Measurements from ENCODE around the gene AKT1S1.

AKT1S1 gene

GRCh38 chr19:49880162-49880869, 3.2 kb upstream of the AKT1S1 start:
- Histone ChIP-seq H3K36me3 (ENCODE audit: insufficient read depth, low read length) (peaks cover 15% of the 10 kb centered on the region; the same call in 1 of the 2 replicates), H3K79me2 (ENCODE audit: control insufficient read depth, insufficient read depth, low read length, unreplicated experiment) (peaks cover 10% of the 10 kb centered on the region), H3K27ac (ENCODE audit: low read depth, low read length) (no peak overlapping the region)

DNA sequence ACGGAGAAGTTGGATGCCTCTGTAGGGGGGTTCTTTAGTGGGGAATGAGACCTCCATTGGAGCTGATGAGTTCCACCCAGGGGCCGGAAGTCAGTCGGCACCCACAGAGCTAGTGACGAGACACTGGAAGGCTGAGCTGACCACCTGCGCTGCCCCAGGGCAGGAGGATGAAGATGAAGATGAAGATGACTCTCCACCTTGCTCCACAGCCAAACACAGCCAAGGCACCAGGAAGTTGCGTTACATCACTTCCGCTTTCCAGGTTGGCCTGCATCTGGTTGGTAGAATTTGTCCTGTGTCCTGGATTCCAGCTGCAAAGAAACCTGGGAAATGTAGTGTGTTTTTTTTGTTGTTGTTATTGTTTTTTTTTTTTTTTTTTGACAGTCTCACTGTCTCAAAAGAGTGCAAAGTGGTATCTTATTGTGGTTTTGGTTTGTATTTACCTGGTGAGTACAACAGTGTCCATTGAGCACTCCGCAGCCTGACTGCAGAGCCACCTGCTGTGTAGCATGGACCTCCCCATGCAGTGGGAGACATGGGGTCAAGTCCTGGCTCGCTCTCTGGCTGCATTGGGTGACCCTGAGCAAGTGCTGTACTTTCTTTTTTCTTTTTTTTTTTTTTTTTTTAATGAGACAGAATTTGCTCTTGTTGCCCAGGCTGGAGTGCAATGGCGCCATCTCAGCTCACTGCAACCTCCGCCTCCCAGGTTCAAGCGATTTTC, 2.2 kb upstream of the AKT1S1 start:
- Histone ChIP-seq H3K4me3 (ENCODE audit: low read depth, low read length) (no peak overlapping the region; the same call in 1 of the 2 replicates), H3K4me1 (ENCODE audit: control insufficient read depth, insufficient read depth, low read length, unreplicated experiment) (peaks cover 13% of the 10 kb centered on the region), H3K79me2 (ENCODE audit: control insufficient read depth, insufficient read depth, low read length, unreplicated experiment) (peaks cover 17% of the 10 kb centered on the region), H2AFZ (ENCODE audit: low read length, unreplicated experiment) (no peak overlapping the region), H3K27ac (ENCODE audit: low read depth, low read length) (no peak overlapping the region), H3K27me3 (ENCODE audit: insufficient read depth, low read length) (no peaks in the 10 kb centered on the region), H3K36me3 (ENCODE audit: insufficient read depth, low read length) (peaks cover 15% of the 10 kb centered on the region; the same call in 1 of the 2 replicates)

More at GRCh38 chr19:49880162-49880869, 3.2 kb upstream of the AKT1S1 start:
- Histone ChIP-seq H3K27me3 (ENCODE audit: insufficient read depth, low read length) (no peaks in the 10 kb centered on the region), H3K4me1 (ENCODE audit: control insufficient read depth, insufficient read depth, low read length, unreplicated experiment) (peaks cover 8% of the 10 kb centered on the region), H2AFZ (ENCODE audit: low read length, unreplicated experiment) (no peak overlapping the region), H3K4me3 (ENCODE audit: low read depth, low read length) (no peak overlapping the region)

GRCh38 chr19:49878744-49879070, 1.6 kb upstream of the AKT1S1 start:
- Histone ChIP-seq H3K4me3 (ENCODE audit: low read depth, low read length) (peak overlapping the region; percentile 96), H3K36me3 (ENCODE audit: insufficient read depth, low read length) (peaks cover 15% of the 10 kb centered on the region; the same call in 1 of the 2 replicates), H3K27ac (ENCODE audit: low read depth, low read length) (no peak overlapping the region), H3K27me3 (ENCODE audit: insufficient read depth, low read length) (no peaks in the 10 kb centered on the region), H3K4me1 (ENCODE audit: control insufficient read depth, insufficient read depth, low read length, unreplicated experiment) (peaks cover 13% of the 10 kb centered on the region), H3K79me2 (ENCODE audit: control insufficient read depth, insufficient read depth, low read length, unreplicated experiment) (peaks cover 19% of the 10 kb centered on the region), H2AFZ (ENCODE audit: low read length, unreplicated experiment) (no peak overlapping the region)

DNA sequence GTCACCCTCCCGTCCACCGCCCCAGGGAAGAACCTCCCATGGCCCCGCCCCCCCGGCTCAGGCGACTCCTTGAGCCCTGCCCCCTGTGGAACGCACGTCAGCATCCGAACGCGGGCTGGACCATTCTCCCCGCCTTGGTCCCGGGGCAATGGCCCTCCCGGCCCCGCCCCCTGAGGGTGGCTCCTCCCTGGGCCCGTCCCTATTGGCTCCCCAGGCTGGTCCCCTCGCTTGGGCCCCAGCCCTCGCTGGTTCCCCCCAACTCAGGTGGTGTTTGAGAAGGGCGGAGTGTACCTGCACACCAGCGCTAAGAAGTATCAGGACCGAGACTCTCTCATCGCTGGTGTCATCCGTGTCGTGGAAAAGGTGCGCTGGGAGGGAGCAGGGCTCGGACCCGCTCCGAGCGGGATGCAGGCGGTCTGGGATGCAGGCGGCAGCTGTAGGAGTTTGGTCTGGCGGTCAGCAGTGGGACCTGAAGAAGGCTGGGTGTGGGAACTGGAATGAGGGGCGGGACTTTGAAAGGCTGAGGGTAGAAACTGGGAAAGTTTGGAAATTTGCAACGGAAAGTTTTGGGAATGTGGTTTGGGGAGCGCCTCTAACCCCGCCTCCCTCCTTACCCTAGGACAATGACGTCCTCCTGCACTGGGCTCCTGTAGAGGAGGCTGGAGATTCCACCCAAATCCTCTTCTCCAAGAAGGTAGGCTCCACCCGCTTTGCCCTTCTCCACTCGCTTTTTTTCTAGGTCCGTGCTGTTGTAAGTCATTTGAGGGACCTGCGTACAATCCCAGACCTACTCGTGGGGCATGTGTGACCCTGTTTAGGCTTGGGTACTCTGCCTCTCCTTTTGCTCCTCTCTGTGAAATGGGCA, 956 bp upstream of the AKT1S1 start:
- H3K36me3 ChIP-seq (ENCODE audit: insufficient read depth, low read length): peaks cover 11% of the 10 kb centered on the region; the same call in 1 of the 2 replicates
- H3K4me3 ChIP-seq (ENCODE audit: low read depth, low read length): peak overlapping the region; percentile 96
- peak overlapping the region; percentile 96 for H3K27ac ChIP-seq (ENCODE audit: low read depth, low read length)
- peaks cover 13% of the 10 kb centered on the region for H3K4me1 ChIP-seq (ENCODE audit: control insufficient read depth, insufficient read depth, low read length, unreplicated experiment)
- H2AFZ ChIP-seq (ENCODE audit: low read length, unreplicated experiment): peak overlapping the region; percentile 88
- peaks cover 19% of the 10 kb centered on the region for H3K79me2 ChIP-seq (ENCODE audit: control insufficient read depth, insufficient read depth, low read length, unreplicated experiment)
- no peaks in the 10 kb centered on the region for H3K27me3 ChIP-seq (ENCODE audit: insufficient read depth, low read length)

DNA sequence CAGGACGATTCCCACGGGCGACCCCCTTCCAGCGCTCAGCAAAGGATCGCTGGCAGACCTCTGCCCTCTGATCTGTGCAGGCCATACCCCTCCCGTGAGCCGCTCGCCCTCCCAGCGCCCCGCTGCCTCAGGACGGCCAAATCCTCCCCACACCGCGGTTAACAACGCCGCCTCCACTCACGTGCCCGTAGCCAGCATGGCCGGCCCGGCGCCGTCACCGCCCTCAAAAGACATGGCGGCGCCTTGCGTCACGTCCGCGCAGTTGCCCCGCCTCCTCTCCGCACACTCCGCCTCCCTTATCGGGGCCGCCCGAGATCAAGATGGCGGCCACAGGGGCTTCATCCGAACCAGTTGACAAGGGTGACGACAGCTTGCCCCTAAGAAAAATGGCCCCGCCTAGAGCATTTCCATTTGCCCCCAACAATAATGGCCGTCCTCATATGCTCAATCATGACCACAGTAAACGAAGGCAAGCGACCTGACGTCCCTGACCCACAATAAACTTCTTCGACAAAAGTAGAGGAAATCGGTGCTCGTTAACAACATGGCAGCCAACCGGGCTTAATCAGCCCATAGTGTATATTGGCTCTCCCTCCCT, 634 bp downstream of the AKT1S1 start:
- Histone ChIP-seq H3K27me3 (ENCODE audit: insufficient read depth, low read length) (no peaks in the 10 kb centered on the region), H3K36me3 (ENCODE audit: insufficient read depth, low read length) (no peaks in the 10 kb centered on the region), H3K27ac (ENCODE audit: low read depth, low read length) (peak overlapping the region; percentile 96), H2AFZ (ENCODE audit: low read length, unreplicated experiment) (peak overlapping the region; percentile 75), H3K4me3 (ENCODE audit: low read depth, low read length) (peak overlapping the region; percentile 96), H3K4me1 (ENCODE audit: control insufficient read depth, insufficient read depth, low read length, unreplicated experiment) (peaks cover 13% of the 10 kb centered on the region), H3K79me2 (ENCODE audit: control insufficient read depth, insufficient read depth, low read length, unreplicated experiment) (peaks cover 19% of the 10 kb centered on the region)

DNA sequence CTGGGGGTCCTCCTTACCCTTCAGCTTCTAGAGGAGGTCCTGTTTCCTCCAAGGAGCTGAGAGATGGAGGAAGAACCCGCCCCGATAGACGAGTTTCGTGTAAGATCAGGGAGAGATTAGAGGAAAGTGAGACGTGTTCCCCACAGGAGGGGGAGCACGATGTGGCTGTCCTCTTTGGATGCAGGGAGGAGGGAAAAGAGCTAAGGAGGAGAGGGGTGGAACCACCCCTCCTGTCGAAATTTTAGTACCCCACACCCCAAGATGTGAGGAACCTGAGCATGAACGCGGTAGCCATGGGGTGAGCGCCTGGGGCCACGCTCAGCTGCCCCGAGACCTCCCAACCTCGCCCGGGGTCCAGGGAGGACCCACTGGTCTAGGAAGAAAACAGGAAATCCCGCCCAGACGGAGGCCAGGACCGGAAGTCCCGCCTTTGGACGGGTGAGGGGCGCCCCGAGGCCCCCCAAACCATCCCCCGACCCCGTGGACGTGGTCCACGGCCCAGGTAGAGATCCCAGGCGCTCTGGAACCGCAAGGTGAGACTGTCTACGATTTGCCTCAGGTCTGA, 1.2 kb downstream of the AKT1S1 start:
- peaks cover 13% of the 10 kb centered on the region for H3K4me1 ChIP-seq (ENCODE audit: control insufficient read depth, insufficient read depth, low read length, unreplicated experiment)
- H3K79me2 ChIP-seq (ENCODE audit: control insufficient read depth, insufficient read depth, low read length, unreplicated experiment): peaks cover 19% of the 10 kb centered on the region
- H3K4me3 ChIP-seq (ENCODE audit: low read depth, low read length): peak overlapping the region; percentile 96
- no peaks in the 10 kb centered on the region for H3K27me3 ChIP-seq (ENCODE audit: insufficient read depth, low read length)
- no peak overlapping the region for H2AFZ ChIP-seq (ENCODE audit: low read length, unreplicated experiment)
- H3K27ac ChIP-seq (ENCODE audit: low read depth, low read length): peak overlapping the region; percentile 96
- no peaks in the 10 kb centered on the region for H3K36me3 ChIP-seq (ENCODE audit: insufficient read depth, low read length)

DNA sequence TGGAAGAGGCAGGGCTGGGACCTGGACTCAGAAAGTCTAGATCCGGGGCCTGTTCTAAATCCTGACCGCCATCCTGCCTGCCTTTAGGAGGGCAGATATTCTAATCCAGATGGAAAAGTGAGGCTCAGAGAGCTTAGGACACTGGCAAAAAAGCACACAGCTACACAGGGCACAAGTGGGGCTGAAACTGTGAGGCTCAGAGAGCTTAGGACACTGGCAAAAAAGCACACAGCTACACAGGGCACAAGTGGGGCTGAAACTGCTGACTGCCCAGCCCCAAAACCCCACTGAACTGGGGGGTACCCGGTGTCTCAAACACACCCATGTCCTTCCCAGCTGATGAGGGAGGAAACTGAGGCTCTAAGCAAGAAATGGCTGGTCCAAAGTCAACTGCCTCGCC, 2.0 kb downstream of the AKT1S1 start:
- Histone ChIP-seq H3K36me3 (ENCODE audit: insufficient read depth, low read length) (no peaks in the 10 kb centered on the region), H3K27me3 (ENCODE audit: insufficient read depth, low read length) (no peaks in the 10 kb centered on the region), H3K27ac (ENCODE audit: low read depth, low read length) (peak overlapping the region; percentile 96), H3K4me1 (ENCODE audit: control insufficient read depth, insufficient read depth, low read length, unreplicated experiment) (peaks cover 18% of the 10 kb centered on the region), H2AFZ (ENCODE audit: low read length, unreplicated experiment) (no peak overlapping the region), H3K79me2 (ENCODE audit: control insufficient read depth, insufficient read depth, low read length, unreplicated experiment) (peaks cover 19% of the 10 kb centered on the region), H3K4me3 (ENCODE audit: low read depth, low read length) (peak overlapping the region; percentile 96)

GRCh38 chr19:49874503-49875157, 2.5 kb downstream of the AKT1S1 start:
- Histone ChIP-seq H3K4me1 (ENCODE audit: control insufficient read depth, insufficient read depth, low read length, unreplicated experiment) (peaks cover 20% of the 10 kb centered on the region), H3K27me3 (ENCODE audit: insufficient read depth, low read length) (no peaks in the 10 kb centered on the region), H3K27ac (ENCODE audit: low read depth, low read length) (no peak overlapping the region), H3K79me2 (ENCODE audit: control insufficient read depth, insufficient read depth, low read length, unreplicated experiment) (peaks cover 19% of the 10 kb centered on the region), H2AFZ (ENCODE audit: low read length, unreplicated experiment) (no peak overlapping the region), H3K4me3 (ENCODE audit: low read depth, low read length) (peak overlapping the region; percentile 96; the same call in 1 of the 2 replicates), H3K36me3 (ENCODE audit: insufficient read depth, low read length) (no peaks in the 10 kb centered on the region)

DNA sequence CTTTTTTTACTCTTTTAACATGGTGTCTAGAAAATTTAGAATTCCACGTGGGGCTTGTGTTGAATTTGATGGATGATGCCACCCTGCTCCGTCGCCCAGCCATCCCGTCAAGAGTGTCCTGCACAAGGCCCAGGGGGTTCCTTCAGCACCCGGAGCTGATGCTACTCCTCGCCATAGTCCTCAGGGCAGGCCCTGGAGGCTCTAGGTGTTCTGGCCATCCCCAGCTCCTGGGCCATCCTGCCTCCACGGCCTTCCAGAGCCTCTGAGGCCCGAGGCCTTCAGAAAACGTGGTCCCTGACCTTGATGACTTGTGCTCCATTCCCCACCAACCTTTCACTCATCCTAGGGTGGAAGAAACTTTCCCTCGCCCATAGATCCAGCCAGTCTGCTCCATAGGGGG, 3.3 kb downstream of the AKT1S1 start:
- no peak overlapping the region for H3K27ac ChIP-seq (ENCODE audit: low read depth, low read length)
- H3K4me1 ChIP-seq (ENCODE audit: control insufficient read depth, insufficient read depth, low read length, unreplicated experiment): peaks cover 23% of the 10 kb centered on the region
- H3K4me3 ChIP-seq (ENCODE audit: low read depth, low read length): no peak overlapping the region
- H3K36me3 ChIP-seq (ENCODE audit: insufficient read depth, low read length): no peaks in the 10 kb centered on the region
- H3K79me2 ChIP-seq (ENCODE audit: control insufficient read depth, insufficient read depth, low read length, unreplicated experiment): peaks cover 19% of the 10 kb centered on the region
- no peak overlapping the region for H2AFZ ChIP-seq (ENCODE audit: low read length, unreplicated experiment)
- no peaks in the 10 kb centered on the region for H3K27me3 ChIP-seq (ENCODE audit: insufficient read depth, low read length)

Data from ACC112 (cell line).